ENCODE results near the gene PSKH1.
"Not testable (repeated sequence)": the region's sequence is repeated elsewhere in the genome, so short reads cannot be mapped to it uniquely, and the experiment has no call there.

PSKH1 gene

GRCh38 chr16:67892899-67893742 is at the start of gene PSKH1:
PSKH1 (plus strand) TSS chr16:67893254; CDS start chr16:67908750, 15,496 bp downstream.
- peak; percentile 71 for DNase-seq (ENCODE audit: low read depth)

- DNase-seq (ENCODE audit: low read depth), result no peak
Measured at GRCh38 chr16:67843343-67843765, 49.7 kb upstream of the PSKH1 start.

GRCh38 chr16:67844497-67844896 is 48.6 kb upstream of the PSKH1 start:
- no peak for DNase-seq (ENCODE audit: low read depth)

- no peak for DNase-seq (ENCODE audit: low read depth)
Measured at GRCh38 chr16:67845291-67846062, 47.6 kb upstream of the PSKH1 start.

- no peak for DNase-seq (ENCODE audit: low read depth)
Measured at GRCh38 chr16:67846063-67846319, 47.1 kb upstream of the PSKH1 start.

GRCh38 chr16:67846320-67847063 is 46.6 kb upstream of the PSKH1 start, which contains the start of gene NUTF2:
NUTF2 (plus strand) TSS chr16:67846933; CDS start chr16:67865131, 18,198 bp downstream.
- peak; percentile 75 for DNase-seq (ENCODE audit: low read depth)

GRCh38 chr16:67847064-67847861 is 45.8 kb upstream of the PSKH1 start, which contains the start of gene CENPT:
CENPT (minus strand) TSS chr16:67847693; CDS start chr16:67833859, 13,834 bp downstream.
- DNase-seq (ENCODE audit: low read depth), result no peak

GRCh38 chr16:67848118-67848517 is 44.9 kb upstream of the PSKH1 start:
- no peak for DNase-seq (ENCODE audit: low read depth)

GRCh38 chr16:67853670-67854069 is 39.4 kb upstream of the PSKH1 start:
- DNase-seq (ENCODE audit: low read depth), result no peak

GRCh38 chr16:67855789-67856188 is 37.3 kb upstream of the PSKH1 start:
- no peak for DNase-seq (ENCODE audit: low read depth)

- no peak for DNase-seq (ENCODE audit: low read depth)
Measured at GRCh38 chr16:67856927-67857546, 36.0 kb upstream of the PSKH1 start.

- DNase-seq (ENCODE audit: low read depth), result peak; percentile 91
Measured at GRCh38 chr16:67857547-67858233, 35.4 kb upstream of the PSKH1 start.

- no peak for DNase-seq (ENCODE audit: low read depth)
Measured at GRCh38 chr16:67858500-67858899, 34.6 kb upstream of the PSKH1 start.

GRCh38 chr16:67860589-67861398 is 32.3 kb upstream of the PSKH1 start:
- DNase-seq (ENCODE audit: low read depth), result no peak

GRCh38 chr16:67861877-67862276 is 31.2 kb upstream of the PSKH1 start:
- DNase-seq (ENCODE audit: low read depth), result no peak

GRCh38 chr16:67862623-67863583 is 30.2 kb upstream of the PSKH1 start:
- DNase-seq (ENCODE audit: low read depth), result no peak

- not testable (repeated sequence) for DNase-seq (ENCODE audit: low read depth)
Measured at GRCh38 chr16:67864044-67864443, 29.0 kb upstream of the PSKH1 start.

GRCh38 chr16:67864594-67864993 is 28.5 kb upstream of the PSKH1 start:
- DNase-seq (ENCODE audit: low read depth), result no peak

Measured in HS-5 (cell line).